ENCODE measurements around the gene DNMT3L.
"Not testable (repeated sequence)": the region's sequence is repeated elsewhere in the genome, so short reads cannot be mapped to it uniquely, and the experiment has no call there.

DNA sequence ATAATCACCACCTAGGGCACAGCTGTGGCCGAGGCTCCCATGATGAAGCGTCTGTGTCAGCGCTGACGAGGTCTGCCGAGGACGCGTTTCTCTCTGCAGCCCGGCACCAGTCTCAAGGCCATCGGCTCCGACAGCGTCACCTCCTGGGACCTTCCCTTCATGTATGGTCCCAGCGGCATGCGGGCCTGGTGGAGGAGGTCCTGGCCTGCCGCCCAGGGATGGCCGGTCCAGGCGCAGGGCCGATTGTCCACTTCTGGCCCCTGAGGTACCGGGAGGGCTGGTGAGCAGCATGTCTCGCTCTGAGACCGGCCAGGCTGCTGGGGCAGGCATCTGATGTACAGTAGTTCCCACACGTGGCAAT lies 64.6 kb downstream of the DNMT3L start:
- not testable (repeated sequence) for TF ChIP-seq POLR2AphosphoS5 (IDR thresholded peaks at IDR 0.05); POLR2A (IDR thresholded peaks at IDR 0.05; ENCODE audit: low read depth); CTCF (IDR thresholded peaks at IDR 0.05); EP300 (IDR thresholded peaks at IDR 0.05)
